Neutrophil (primary cell): Measurements from ENCODE around the gene ZNHIT6.
A peak's percentile ranks its signal among the peaks of the same experiment; 100 is the strongest.
"Not testable (repeated sequence)": the region's sequence is repeated elsewhere in the genome, so short reads cannot be mapped to it uniquely, and the experiment has no call there.

Experiments used
- H3K27ac ChIP-seq: fragments of 200-600 bp; sonication (generic); 2 replicates; pipeline ENCODE4 v1.5.1; 2016; ENCODE audit warnings: mild to moderate bottlenecking, moderate library complexity
- H3K27me3 ChIP-seq: fragments of 200-600 bp; sonication (generic); 2 replicates; pipeline ENCODE4 v1.6.0; 2016; ENCODE audit warnings: mild to moderate bottlenecking
- H3K36me3 ChIP-seq: fragments of 200-600 bp; sonication (generic); 2 replicates; pipeline ENCODE4 v1.5.1; 2017
- H3K4me1 ChIP-seq, 2 experiments: fragments of 200-600 bp in 1 of 2; sonication (generic) in 1 of 2; 1 replicate in 1 of 2; 2 replicates in 1 of 2; pipeline versions ENCODE4 v1.5.1 to v1.6.1; 2013 to 2016; ENCODE audit warnings: low read depth in 1 of 2, low read length in 1 of 2, mild to moderate bottlenecking in 1 of 2, moderate library complexity in 1 of 2; ENCODE audit not compliant: control insufficient read depth in 1 of 2, insufficient read depth in 1 of 2
- H3K4me3 ChIP-seq, 2 experiments: fragments of 200-600 bp in 1 of 2; sonication (generic) in 1 of 2; 1 replicate in 1 of 2; 2 replicates in 1 of 2; pipeline ENCODE4 v1.5.1; 2013 to 2016; ENCODE audit warnings: low read depth in 1 of 2, low read length in 1 of 2, mild to moderate bottlenecking in 1 of 2, moderate library complexity in 1 of 2
- H3K9me3 ChIP-seq: fragments of 200-600 bp; sonication (generic); 2 replicates; pipeline ENCODE4 v1.5.1; 2016
- TF ChIP-seq, protein P1 (sequence below): fragments of 200-600 bp; sonication (generic); IDR thresholded peaks from 2 replicates; pipeline ENCODE4 v1.5.1; 2016; ENCODE audit warnings: antibody characterized with exemption

Gene ZNHIT6

DNA sequence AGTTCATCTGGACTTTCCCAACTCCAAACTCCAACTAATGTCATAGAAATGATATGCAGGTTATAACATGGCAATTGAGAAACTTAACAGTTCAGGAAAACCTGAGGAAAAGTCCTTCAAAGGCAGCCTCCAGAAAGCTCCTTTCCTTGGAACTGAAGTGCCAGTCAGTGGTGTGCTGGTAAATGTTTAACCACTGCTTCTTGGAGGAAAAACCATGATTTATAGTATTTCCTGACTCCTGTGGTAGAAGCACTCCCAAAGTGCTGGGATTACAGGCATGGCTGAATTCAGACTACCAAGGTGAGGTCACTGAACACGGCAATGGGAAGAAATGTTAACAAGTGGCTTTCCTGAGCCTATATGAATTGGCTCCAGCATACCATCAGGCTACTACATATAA is 26.7 kb upstream of the ZNHIT6 start:
- H3K27me3 ChIP-seq: no peaks in the 10 kb centered on the region
- no peak overlapping the region for H3K4me3 ChIP-seq
- no peaks in the 10 kb centered on the region for H3K36me3 ChIP-seq
- H3K4me1 ChIP-seq: no peaks in the 10 kb centered on the region
- no peak overlapping the region for H3K27ac ChIP-seq
- H3K9me3 ChIP-seq: no peaks in the 10 kb centered on the region
- TF ChIP-seq, protein P1, sequence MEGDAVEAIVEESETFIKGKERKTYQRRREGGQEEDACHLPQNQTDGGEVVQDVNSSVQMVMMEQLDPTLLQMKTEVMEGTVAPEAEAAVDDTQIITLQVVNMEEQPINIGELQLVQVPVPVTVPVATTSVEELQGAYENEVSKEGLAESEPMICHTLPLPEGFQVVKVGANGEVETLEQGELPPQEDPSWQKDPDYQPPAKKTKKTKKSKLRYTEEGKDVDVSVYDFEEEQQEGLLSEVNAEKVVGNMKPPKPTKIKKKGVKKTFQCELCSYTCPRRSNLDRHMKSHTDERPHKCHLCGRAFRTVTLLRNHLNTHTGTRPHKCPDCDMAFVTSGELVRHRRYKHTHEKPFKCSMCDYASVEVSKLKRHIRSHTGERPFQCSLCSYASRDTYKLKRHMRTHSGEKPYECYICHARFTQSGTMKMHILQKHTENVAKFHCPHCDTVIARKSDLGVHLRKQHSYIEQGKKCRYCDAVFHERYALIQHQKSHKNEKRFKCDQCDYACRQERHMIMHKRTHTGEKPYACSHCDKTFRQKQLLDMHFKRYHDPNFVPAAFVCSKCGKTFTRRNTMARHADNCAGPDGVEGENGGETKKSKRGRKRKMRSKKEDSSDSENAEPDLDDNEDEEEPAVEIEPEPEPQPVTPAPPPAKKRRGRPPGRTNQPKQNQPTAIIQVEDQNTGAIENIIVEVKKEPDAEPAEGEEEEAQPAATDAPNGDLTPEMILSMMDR: no peak

DNA sequence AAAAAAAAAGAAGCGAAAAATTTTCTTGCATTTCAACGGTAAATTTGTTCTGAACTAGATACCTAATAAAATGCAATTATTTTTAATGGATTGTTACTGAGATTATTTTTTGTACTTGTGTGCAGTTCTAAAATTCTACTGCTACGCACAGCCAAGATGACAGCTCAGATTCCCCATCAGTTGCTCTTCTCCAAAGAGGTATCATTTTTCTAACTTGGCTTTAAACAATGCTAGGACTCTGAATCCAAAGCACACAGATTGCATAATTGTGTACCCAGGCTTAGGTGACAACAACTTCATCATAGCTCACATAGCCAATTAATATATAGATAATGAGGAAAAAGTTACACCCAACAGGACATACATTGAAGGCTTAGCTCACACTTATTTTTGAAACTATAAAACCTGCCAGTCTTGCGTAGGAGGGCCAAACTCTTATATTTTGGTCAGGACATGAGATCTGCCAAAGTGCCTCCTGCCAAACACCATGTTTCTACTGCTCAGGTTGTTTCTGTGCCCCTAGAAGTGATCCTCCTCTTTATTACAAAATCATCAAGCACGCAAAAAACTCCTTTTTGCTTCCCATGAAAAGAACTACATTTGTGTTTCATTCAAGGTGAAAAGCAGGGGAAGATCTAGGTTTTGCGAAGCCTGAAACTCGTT is 10.6 kb upstream of the ZNHIT6 start:
- no peaks in the 10 kb centered on the region for H3K4me1 ChIP-seq
- no peak overlapping the region for H3K27ac ChIP-seq
- H3K27me3 ChIP-seq: no peaks in the 10 kb centered on the region
- no peak overlapping the region for H3K4me3 ChIP-seq
- no peaks in the 10 kb centered on the region for H3K36me3 ChIP-seq
- TF ChIP-seq, protein P1: no peak
- H3K9me3 ChIP-seq: peaks cover 8% of the 10 kb centered on the region

DNA sequence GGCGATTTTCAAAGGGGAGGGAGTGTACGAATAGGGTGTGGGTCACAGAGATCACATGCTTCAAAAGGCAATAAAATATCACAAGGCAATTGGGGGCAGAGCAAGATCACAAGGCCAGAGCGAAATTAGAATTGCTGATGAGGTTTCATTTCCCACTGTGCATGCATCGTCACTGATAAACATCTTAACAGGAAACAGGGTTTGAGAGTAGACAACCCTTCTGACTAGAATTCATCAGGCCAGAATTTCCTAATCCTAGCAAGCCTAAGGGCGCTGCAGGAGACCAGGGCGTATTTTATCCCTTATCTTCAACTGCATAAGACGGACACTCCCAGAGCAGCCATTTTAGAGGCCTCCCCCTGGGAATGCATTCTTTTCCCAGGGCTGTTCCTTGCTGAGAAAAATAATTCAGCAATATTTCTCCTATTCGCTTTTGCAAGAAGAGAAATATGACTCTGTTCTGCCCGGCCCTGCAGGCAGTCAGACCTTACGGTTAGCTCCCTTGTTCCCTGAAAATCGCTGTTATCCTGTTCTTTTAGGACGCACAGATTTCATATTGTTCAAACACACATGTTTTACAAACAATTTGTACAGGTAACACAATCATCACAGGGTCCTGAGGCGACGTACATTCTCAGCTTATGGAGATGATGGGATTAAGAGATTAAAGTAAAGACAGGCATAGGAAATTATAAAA is 6.3 kb upstream of the ZNHIT6 start:
- not testable (repeated sequence) for H3K36me3 ChIP-seq, H3K4me3 ChIP-seq, H3K4me1 ChIP-seq, H3K27ac ChIP-seq, H3K27me3 ChIP-seq, H3K9me3 ChIP-seq

DNA sequence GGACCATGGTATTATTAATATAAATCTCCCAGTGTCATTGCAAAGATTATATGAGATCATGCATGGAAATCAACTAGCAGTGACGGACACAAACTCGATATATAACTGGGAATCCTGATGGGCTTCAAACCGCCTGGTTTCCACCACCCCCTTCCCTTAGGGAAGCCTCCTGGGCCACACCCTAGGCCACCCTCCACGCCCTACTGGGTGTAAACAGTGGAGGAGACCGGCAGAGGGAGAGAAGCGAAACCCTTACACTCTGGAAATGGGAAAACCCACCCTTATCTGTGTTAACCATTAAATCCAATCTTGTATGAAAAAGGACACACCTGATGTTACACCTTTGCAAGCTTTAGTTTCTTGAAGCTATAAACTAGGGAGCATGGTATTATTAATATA is 595 bp upstream of the ZNHIT6 start:
- Histone ChIP-seq H3K4me3 (peak overlapping the region; percentile 59 to 71), H3K27ac (no peak overlapping the region), H3K4me1 (peaks cover 18 to 21% of the 10 kb centered on the region in 2 experiments), H3K9me3 (no peaks in the 10 kb centered on the region), H3K27me3 (no peaks in the 10 kb centered on the region), H3K36me3 (peaks cover 4% of the 10 kb centered on the region)
- TF ChIP-seq, protein P1: no peak

DNA sequence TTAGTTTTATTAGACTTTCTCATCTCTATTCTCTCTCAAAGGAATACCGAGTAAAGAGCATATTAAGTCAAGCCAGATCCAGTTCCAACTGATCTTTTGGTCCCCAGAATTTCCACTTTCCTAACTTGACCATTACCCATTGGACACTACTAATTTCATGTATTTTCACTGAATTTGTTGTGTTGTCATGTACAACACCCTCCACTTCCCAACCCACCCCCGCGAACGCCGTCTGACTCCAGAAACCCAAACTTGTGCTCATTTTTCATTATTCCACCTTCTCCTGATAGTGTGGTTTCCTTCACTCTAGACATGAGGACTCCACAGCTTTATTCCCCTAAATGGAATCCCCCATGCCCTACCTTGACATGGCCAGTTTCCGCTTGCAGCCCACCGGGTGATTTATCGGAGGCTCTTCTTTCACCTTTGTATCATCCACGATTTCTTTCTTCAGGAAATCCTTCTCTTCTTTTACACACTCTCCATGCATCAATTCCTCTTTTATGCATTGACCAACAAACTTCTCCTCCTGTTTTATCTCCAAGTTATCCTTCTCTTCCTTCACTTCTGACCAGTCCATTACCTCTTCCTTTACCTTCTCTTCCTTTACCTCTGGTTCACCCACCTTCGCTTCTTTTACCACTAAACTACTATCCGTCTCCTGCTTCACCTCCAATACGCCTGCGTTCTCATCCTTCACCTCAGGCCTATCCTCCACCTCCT is 805 bp downstream of the ZNHIT6 start:
- TF ChIP-seq, protein P1: no peak
- Histone ChIP-seq H3K27me3 (no peaks in the 10 kb centered on the region), H3K36me3 (peaks cover 4% of the 10 kb centered on the region)

DNA sequence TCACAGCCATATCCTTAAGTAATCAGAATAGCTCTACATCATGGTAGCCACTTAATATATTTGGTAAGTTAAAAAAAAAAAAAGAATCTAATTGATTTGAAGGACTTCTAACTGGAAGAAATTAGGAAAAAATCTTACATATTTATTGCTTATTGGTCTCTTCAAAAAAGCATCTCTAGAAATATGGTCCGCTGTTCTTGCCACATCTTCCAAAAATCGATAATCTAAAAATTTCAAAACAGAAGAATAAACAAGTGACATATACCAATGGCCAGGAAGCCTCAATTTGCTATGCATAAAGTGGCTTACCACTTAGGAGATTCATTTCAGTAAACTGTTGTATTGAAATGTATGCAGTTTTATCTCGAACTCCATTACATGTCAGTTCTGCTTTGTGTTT is 2.3 kb downstream of the ZNHIT6 start:
- no peaks in the 10 kb centered on the region for H3K27me3 ChIP-seq
- peaks cover 4% of the 10 kb centered on the region for H3K36me3 ChIP-seq
- H3K27ac ChIP-seq: no peak overlapping the region
- TF ChIP-seq, protein P1: no peak
- H3K4me1 ChIP-seq: peaks cover 18 to 21% of the 10 kb centered on the region in 2 experiments
- H3K9me3 ChIP-seq: no peaks in the 10 kb centered on the region
- no peak overlapping the region for H3K4me3 ChIP-seq

More for the DNA sequence above, 805 bp downstream of the ZNHIT6 start:
- Histone ChIP-seq H3K9me3 (no peaks in the 10 kb centered on the region), H3K4me1 (peaks cover 18 to 21% of the 10 kb centered on the region in 2 experiments), H3K4me3 (peak overlapping the region; percentile 59 to 71), H3K27ac (no peak overlapping the region)
